KOPT-K1 (cell line): ENCODE data around the gene KIZ.

ENCODE experiments used
- H3K27ac ChIP-seq: fragments of 200-600 bp; sonication (generic); 2 replicates; pipeline ENCODE4 v1.5.1; 2016; ENCODE audit warnings: antibody characterized with exemption, mild to moderate bottlenecking, low read depth, low read length; ENCODE audit not compliant: poor library complexity, severe bottlenecking
- H3K36me3 ChIP-seq: fragments of 200-600 bp; sonication (generic); 2 replicates; pipeline ENCODE4 v1.5.1; 2017; ENCODE audit warnings: antibody characterized with exemption, mild to moderate bottlenecking, low read length, moderate library complexity; ENCODE audit not compliant: insufficient read depth
- H3K9me3 ChIP-seq: fragments of 200-600 bp; sonication (generic); 2 replicates; pipeline ENCODE4 v1.5.1; 2017; ENCODE audit warnings: antibody characterized with exemption, low read length, mild to moderate bottlenecking; ENCODE audit not compliant: insufficient read depth, poor library complexity, severe bottlenecking

KIZ gene

DNA sequence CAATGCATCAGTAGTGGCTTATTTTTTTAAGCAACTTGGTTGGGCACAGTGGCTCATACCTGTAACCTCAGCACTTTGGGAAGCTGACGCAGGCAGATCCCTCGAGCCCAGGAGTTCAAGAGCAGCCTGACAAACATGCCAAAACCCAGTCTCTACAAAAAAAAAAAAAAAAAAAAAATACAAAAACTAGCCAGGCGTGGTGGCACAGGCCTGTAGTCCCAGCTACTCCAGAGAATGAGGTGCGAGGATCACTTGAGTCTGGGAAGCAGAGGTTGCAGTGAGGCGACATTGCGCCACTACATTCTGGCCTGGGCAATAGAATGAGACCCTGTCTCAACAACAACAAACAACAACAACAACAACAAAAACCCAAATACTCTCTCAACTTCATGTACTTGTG is 132.5 kb downstream of the KIZ start:
- Histone ChIP-seq H3K9me3 (no peaks in the 10 kb centered on the region), H3K27ac (no peak overlapping the region), H3K36me3 (no peaks in the 10 kb centered on the region)

GRCh38 chr20:21259346-21259745 is 133.5 kb downstream of the KIZ start:
- H3K36me3 ChIP-seq, result no peaks in the 10 kb centered on the region
- H3K27ac ChIP-seq, result no peak overlapping the region
- no peaks in the 10 kb centered on the region for H3K9me3 ChIP-seq

- Histone ChIP-seq H3K36me3 (no peaks in the 10 kb centered on the region), H3K27ac (no peak overlapping the region), H3K9me3 (peaks cover 11% of the 10 kb centered on the region)
Observed at GRCh38 chr20:21262812-21263211, 136.9 kb downstream of the KIZ start.

DNA sequence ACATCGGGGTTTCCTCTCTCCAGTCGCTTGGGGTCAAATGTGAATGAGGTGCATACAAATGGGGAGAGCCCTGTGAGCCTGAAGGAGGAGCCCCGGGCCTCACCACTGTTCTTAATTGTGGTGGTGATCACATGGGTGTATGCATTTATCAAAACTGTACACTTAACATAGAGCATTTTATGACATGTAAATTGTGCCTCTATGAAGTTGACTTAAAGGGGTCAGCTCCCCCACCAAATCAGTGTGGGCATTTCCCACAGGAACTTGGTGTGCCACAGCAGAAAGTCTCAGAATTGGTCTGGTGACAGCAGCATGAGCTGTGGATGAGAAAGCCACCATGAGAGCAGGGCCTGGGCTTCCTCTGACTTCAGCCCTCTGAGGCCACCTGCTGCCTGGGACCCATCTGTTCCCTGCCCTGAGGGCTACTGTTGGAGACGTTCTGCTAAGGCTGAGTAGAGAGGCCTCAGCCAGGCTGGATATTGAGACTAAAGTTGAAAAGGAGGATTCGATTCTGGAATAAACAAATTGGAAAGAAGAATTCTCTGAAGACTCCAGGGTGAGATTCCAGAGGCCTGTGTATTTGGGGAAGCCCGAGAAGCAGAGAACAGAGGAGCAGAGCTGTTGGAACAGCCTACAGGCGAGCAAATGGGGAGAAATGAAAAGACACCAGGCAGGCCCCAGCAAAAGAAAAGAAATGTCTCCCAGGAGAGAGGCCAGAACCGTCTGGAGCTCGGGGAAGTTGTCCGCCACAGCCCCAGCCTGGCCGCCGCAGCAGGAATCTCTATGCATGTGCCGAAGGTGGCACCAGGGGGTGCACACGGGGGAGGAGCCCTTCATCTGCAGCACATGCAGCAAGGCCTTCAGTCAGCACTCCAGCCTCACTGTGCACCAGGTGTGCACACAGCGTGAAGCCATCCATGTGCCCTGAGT is 139.6 kb downstream of the KIZ start:
- Histone ChIP-seq H3K36me3 (no peaks in the 10 kb centered on the region), H3K27ac (no peak overlapping the region), H3K9me3 (peaks cover 11% of the 10 kb centered on the region)

- Histone ChIP-seq H3K9me3 (peaks cover 11% of the 10 kb centered on the region), H3K27ac (no peak overlapping the region), H3K36me3 (no peaks in the 10 kb centered on the region)
Observed at GRCh38 chr20:21266191-21266536, 140.3 kb downstream of the KIZ start.

DNA sequence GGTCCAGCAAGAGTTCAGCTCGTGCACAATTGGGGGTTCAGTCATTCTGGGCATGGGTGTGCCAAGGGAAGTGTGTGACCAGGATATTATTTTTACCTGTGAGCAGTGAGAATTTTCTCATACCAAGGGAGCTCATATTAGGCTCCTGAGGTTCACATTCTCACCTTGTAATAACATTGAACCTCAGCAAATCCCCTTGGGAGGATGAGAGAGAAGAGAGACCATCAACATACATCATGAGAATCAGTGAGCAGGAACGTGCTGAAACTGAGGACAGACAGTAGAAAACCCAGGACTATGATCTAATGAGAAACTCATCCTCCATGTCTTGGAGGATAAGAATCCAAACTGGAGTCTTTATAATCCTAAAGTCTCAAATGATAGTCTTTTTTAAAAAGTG is 143.9 kb downstream of the KIZ start:
- Histone ChIP-seq H3K27ac (no peak overlapping the region), H3K36me3 (no peaks in the 10 kb centered on the region), H3K9me3 (peaks cover 11% of the 10 kb centered on the region)

- Histone ChIP-seq H3K27ac (no peak overlapping the region), H3K36me3 (no peaks in the 10 kb centered on the region), H3K9me3 (peaks cover 11% of the 10 kb centered on the region)
Observed at GRCh38 chr20:21270806-21271205, 144.9 kb downstream of the KIZ start.

GRCh38 chr20:21272279-21272678 is 146.4 kb downstream of the KIZ start:
- no peaks in the 10 kb centered on the region for H3K36me3 ChIP-seq
- no peak overlapping the region for H3K27ac ChIP-seq
- H3K9me3 ChIP-seq, result peaks cover 4% of the 10 kb centered on the region

GRCh38 chr20:21272679-21273078 is 146.8 kb downstream of the KIZ start:
- Histone ChIP-seq H3K9me3 (peaks cover under 1% of the 10 kb centered on the region), H3K36me3 (no peaks in the 10 kb centered on the region), H3K27ac (no peak overlapping the region)

- Histone ChIP-seq H3K27ac (no peak overlapping the region), H3K36me3 (no peaks in the 10 kb centered on the region), H3K9me3 (no peaks in the 10 kb centered on the region)
Observed at GRCh38 chr20:21273755-21274386, 148.0 kb downstream of the KIZ start.

GRCh38 chr20:21278829-21279228 is 152.9 kb downstream of the KIZ start:
- Histone ChIP-seq H3K27ac (no peak overlapping the region), H3K9me3 (no peaks in the 10 kb centered on the region), H3K36me3 (no peaks in the 10 kb centered on the region)

- Histone ChIP-seq H3K9me3 (no peaks in the 10 kb centered on the region), H3K27ac (no peak overlapping the region), H3K36me3 (no peaks in the 10 kb centered on the region)
Observed at GRCh38 chr20:21279706-21280521, 154.0 kb downstream of the KIZ start.

DNA sequence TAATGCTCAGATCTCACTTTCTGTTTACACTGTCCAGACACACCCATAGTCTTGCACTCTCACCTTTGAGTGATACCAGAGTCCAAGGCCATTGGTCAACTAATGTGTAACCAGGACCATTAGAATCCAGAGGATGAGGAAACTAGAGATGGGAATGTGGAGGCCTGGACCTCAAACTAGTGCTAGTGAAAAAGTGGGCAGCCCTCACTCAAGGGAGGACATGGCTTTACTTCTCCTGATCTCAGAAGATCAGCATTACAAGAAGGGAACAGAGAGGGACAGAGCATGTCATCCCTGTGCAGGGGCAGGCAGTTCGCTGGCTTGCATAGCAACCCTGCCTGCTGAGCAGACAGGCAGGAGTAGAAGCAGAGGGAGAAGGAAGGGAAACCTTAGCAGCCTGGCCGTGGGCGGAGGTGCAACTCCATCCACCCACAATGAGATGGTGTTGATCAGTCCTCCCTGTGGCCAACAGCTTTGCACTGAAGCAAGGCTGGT is 154.7 kb downstream of the KIZ start:
- H3K27ac ChIP-seq, result no peak overlapping the region
- no peaks in the 10 kb centered on the region for H3K9me3 ChIP-seq
- no peaks in the 10 kb centered on the region for H3K36me3 ChIP-seq

GRCh38 chr20:21286775-21287174 is 160.9 kb downstream of the KIZ start:
- no peaks in the 10 kb centered on the region for H3K9me3 ChIP-seq
- H3K27ac ChIP-seq, result no peak overlapping the region

More at GRCh38 chr20:21286775-21287174, 160.9 kb downstream of the KIZ start:
- H3K36me3 ChIP-seq, result no peaks in the 10 kb centered on the region
